GM12872 (cell line): ENCODE measurements around the gene KCNN3.

ENCODE experiments used
- TF ChIP-seq, protein P1 (sequence below): IDR thresholded peaks from 3 replicates; pipeline ENCODE4 v1.5.1; 2011; ENCODE audit warnings: low read depth, mild to moderate bottlenecking, low read length, moderate library complexity; ENCODE audit not compliant: insufficient read depth

The KCNN3 gene

DNA sequence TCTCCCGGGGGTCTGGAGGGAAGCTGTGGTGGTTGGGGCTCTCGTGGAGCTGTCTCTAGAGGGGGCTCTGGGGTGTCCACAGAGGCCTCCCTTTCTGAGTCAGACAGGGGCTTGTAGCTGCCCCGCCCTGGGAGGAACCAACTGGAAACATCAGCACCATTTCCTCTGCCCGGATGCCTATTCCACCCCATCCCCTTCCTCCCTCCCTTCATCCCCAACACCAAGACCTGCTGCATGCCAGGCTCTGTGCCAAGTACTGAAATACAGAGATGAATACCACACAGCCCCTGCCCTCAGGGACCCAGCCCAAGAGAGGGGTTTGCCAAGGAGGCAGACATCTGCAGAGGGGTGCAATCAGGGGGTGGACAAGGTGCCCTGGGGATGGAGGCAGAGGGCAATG lies 136.5 kb downstream of the KCNN3 start:
- TF ChIP-seq, protein P1, sequence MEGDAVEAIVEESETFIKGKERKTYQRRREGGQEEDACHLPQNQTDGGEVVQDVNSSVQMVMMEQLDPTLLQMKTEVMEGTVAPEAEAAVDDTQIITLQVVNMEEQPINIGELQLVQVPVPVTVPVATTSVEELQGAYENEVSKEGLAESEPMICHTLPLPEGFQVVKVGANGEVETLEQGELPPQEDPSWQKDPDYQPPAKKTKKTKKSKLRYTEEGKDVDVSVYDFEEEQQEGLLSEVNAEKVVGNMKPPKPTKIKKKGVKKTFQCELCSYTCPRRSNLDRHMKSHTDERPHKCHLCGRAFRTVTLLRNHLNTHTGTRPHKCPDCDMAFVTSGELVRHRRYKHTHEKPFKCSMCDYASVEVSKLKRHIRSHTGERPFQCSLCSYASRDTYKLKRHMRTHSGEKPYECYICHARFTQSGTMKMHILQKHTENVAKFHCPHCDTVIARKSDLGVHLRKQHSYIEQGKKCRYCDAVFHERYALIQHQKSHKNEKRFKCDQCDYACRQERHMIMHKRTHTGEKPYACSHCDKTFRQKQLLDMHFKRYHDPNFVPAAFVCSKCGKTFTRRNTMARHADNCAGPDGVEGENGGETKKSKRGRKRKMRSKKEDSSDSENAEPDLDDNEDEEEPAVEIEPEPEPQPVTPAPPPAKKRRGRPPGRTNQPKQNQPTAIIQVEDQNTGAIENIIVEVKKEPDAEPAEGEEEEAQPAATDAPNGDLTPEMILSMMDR, result no peak

DNA sequence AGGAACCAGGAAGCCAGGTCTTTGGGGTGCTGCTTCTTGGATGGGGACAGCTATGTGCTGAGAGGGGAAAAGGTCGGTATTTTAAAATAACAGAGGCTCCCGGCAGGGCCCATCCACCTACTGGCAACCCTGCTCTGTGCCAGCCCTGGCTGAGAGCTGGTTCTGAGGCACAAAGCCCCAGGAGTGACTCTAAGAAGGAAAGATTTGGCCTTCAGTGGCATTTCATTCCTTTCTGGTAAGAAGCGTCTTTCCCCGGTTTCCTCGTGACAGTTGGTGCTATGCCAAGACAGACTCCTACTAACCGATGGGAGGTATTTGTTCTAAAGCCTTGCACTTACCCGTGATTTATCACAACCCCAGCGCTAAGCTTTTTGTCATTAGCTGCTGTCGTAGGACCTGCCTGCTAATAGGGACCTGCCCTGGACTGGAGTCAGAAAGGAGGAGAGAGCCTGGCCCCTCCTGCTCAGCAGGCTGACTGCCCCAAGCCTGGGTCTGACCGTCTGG lies 139.0 kb downstream of the KCNN3 start:
- TF ChIP-seq, protein P1, result no peak

DNA sequence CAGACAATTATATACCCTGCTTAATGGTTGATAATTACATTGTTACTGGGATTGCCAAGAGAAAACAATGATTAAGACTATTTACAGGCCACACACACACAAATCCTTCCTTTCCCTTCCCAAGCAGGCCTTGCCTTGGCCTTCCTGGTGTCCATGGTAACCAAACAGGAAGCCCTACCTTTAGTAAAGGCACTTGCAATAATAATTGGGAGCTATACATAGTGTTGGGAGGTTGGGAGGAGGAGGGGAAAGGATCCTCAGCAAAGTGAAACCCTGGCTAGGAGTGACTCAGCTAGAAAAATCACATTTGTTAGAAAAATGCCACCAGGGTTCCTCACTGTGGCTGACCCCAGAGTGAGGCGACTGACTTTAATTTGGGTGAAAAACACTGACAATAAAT lies 139.8 kb downstream of the KCNN3 start:
- TF ChIP-seq, protein P1, result no peak

DNA sequence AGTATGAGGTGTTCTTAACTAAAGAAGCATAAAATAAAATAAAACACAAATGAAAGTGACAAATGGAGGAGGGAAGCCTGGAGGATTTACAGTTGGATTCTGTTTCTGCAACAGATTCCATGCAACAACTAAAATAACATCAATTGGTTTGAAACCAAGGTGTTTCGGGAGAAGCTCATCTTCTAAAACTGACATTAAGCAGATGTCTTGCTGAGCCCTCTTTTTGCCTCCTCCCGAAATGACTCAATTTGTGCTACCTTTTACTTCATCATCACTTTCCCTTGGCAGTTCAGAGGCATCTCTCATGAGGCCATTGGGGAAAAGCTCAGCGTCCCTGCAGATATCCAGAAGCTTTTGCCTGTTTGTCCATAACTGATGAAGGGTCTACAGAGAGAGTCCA lies 140.5 kb downstream of the KCNN3 start:
- TF ChIP-seq, protein P1, result no peak

DNA sequence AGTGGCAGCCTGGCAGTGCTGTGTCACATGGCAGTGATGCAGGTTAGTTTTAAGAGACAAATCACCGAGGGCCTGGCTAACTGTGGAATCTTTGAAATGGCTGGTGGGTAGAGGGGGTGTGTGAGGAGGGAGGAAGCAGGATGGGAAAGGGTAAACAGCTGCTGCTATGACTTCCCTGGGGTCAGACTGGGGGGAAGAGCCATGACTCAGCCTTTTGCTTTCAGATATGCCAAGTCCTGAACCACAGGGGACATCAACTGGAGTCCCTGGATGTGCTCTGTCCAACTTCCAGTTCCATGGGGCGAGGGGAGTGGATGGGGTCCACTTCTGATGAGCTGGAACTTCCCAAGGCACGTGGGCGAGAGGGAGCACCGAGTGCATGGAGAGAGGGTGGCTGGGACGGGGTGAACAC lies 141.0 kb downstream of the KCNN3 start:
- TF ChIP-seq, protein P1, result no peak

DNA sequence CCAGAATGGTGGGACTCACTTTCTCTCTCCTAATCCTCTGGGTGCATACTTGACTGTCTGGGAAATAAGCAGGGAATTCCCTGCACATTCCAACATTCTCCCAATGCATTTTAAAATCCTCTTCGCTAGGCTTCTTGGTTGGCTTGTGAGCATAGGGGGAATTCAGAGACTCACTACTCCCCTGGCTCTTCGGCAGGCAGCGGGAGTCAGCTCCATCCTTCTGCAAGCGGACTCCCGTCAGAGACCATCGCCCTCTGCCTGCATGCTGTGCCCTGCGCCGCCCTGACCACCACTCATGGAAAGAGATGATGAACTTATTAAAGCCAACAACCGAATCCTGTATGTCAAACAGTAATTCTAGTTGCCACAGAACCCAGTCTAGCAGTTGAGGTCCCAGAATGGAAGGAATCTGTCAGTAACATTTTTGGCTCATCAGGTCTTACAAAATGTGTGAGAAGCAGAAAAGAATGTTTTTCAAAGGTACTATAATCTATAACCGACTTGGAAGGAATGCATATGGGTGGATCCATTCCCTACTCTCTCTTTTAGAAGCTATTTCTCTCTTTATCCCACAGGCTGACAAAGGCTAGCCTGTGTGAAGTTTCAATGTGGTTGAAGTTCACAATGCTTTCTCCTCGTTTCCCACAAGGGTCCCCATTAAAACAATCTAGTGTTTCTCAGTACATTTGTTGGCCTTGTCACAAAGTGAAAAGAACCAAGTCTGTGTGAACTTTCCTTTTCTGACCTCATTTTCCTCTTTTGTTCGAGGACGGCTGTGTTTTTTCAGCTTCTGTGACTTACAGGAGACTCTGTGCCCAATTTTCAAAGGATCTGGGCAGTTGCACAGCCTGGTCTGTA lies 143.0 kb downstream of the KCNN3 start:
- TF ChIP-seq, protein P1, result no peak

DNA sequence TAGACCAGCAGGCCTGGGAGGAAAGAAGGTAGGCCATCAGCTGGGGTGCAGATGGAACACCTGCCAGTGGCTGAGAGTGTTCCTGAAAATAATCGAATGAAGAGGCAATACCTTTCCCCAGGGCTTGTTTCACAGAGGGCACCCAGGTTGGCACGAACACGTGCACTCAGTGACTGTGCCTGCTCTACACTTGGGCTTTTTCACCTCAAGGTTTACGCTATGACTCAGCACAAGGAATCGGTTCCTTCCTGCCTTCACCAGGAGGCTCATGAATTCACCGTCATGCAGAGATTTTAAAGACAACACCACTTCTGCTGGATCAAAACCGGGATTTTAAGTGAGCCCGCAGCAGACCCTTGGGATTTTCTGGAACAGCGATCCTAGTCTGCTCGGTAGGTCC lies 143.6 kb downstream of the KCNN3 start:
- TF ChIP-seq, protein P1, result no peak
